ENCODE results near the gene ADAR. TPM values are rescaled to one million over a fixed set of nuclear protein-coding genes. Genes with fewer than 3 reads are reported as not detected.

The ADAR gene
- total RNA-seq, 3 donors from 2014 or later, result 127 to 149 (median 137) TPM

DNA sequence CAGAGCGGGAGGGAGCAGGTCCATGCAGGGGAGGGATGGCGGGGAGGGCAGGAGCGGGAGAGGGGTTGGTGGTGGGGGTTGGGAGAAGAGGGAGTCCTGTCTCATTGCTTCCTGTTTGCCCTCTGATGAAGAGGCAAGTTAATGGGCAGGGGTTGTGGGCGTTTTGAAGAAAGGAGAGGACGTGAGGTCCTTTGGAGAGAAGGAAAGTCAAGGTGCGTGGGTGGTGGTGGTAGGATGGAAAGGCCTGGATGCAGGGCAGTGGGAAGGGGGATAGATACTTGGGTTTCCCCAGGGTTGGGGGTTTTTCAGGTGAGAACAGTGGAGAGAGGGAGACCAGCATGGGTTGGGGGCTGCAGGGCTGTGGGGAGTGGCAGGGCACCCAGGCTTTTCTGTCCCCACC, 66.8 kb downstream of the ADAR start:
- TF ChIP-seq, protein P1, sequence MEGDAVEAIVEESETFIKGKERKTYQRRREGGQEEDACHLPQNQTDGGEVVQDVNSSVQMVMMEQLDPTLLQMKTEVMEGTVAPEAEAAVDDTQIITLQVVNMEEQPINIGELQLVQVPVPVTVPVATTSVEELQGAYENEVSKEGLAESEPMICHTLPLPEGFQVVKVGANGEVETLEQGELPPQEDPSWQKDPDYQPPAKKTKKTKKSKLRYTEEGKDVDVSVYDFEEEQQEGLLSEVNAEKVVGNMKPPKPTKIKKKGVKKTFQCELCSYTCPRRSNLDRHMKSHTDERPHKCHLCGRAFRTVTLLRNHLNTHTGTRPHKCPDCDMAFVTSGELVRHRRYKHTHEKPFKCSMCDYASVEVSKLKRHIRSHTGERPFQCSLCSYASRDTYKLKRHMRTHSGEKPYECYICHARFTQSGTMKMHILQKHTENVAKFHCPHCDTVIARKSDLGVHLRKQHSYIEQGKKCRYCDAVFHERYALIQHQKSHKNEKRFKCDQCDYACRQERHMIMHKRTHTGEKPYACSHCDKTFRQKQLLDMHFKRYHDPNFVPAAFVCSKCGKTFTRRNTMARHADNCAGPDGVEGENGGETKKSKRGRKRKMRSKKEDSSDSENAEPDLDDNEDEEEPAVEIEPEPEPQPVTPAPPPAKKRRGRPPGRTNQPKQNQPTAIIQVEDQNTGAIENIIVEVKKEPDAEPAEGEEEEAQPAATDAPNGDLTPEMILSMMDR (IDR thresholded peaks at IDR 0.05), result no peak
- no peak for DNase-seq
- intact Hi-C loops (cut with DNase I, micrococcal nuclease), result loop anchor here (10.0 kb wide), 1 partner anchor 56 kb away; no protein-coding TSS in a partner anchor
- no peaks in the 10 kb centered on the region for H3K36me3 ChIP-seq (ENCODE audit: low read depth)
- H3K9me3 ChIP-seq, result no peaks in the 10 kb centered on the region
- H3K4me1 ChIP-seq (ENCODE audit: low read depth), result no peaks in the 10 kb centered on the region
- no peak overlapping the region for H3K4me3 ChIP-seq
- ATAC-seq, result no peak

- no peak for ATAC-seq
- intact Hi-C loops (cut with DNase I, micrococcal nuclease), result loop anchor here (10.0 kb wide), 1 partner anchor 55 kb away; no protein-coding TSS in a partner anchor
These were observed 68.2 kb downstream of the ADAR start for GRCh38 chr1:154539486-154540483.

DNA sequence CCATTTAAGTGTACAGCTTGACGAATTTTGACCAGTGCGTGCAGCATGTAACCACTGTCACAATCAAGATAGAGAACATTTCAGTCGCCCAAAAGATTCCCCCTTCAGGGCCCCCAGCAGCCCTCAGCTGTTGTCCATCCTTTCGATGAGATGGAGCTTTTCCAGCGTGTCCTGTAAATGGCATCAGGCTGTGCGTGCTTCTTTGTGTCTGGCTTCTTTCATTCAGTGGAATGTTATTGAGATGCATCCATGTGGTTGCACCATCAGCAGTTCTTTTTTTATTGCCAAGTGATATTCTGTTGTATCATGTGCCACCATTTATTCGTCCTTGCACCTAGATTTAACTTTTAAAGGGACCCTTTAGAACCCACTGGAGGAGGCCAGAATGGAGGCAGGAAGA, 71.4 kb downstream of the ADAR start:
- no peaks in the 10 kb centered on the region for H3K4me1 ChIP-seq (ENCODE audit: low read depth)

More at GRCh38 chr1:154539486-154540483, 68.2 kb downstream of the ADAR start:
- TF ChIP-seq, protein P1 (IDR thresholded peaks at IDR 0.05), result no peak
- Histone ChIP-seq H3K4me1 (ENCODE audit: low read depth) (no peaks in the 10 kb centered on the region), H3K36me3 (ENCODE audit: low read depth) (no peaks in the 10 kb centered on the region), H3K9me3 (no peaks in the 10 kb centered on the region), H3K4me3 (no peak overlapping the region)
- DNase-seq, result no peak

GRCh38 chr1:154533952-154534844, 73.8 kb downstream of the ADAR start:
- peak in 2 of 3 donors; percentile 38 to 73 for DNase-seq
- Histone ChIP-seq H3K9me3 (no peaks in the 10 kb centered on the region), H3K4me1 (ENCODE audit: low read depth) (no peaks in the 10 kb centered on the region), H3K36me3 (ENCODE audit: low read depth) (no peaks in the 10 kb centered on the region), H3K4me3 (no peak overlapping the region)
- peak; percentile 64 for ATAC-seq
- TF ChIP-seq, protein P1 (IDR thresholded peaks at IDR 0.05), result peak; percentile 21
- intact Hi-C loops (cut with DNase I, micrococcal nuclease), result no loop called here

More for the DNA sequence above, 71.4 kb downstream of the ADAR start:
- Histone ChIP-seq H3K4me3 (no peak overlapping the region), H3K36me3 (ENCODE audit: low read depth) (no peaks in the 10 kb centered on the region), H3K9me3 (no peaks in the 10 kb centered on the region)
- no peak for DNase-seq
- intact Hi-C loops (cut with DNase I, micrococcal nuclease), result no loop called here
- TF ChIP-seq, protein P1 (IDR thresholded peaks at IDR 0.05), result no peak
- no peak for ATAC-seq

Other genes starting within 250 kb of the ADAR start
- 10 to 100 TPM; 31.8 to 43.9 (median 42.5) TPM for gene IL6R, start 202.8 kb downstream of the ADAR start, total RNA-seq
- gene TDRD10, start 106.0 kb downstream of the ADAR start, total RNA-seq, result 1 to 10 TPM in 1 of 3 donors, under 1 TPM in 2; 0.65 to 2.0 (median 0.72) TPM
- 1 to 10 TPM; 3.6 to 7.7 (median 6.0) TPM for gene SHE, start 105.8 kb downstream of the ADAR start, total RNA-seq
- gene UBE2Q1, start 49.5 kb downstream of the ADAR start, total RNA-seq, result 10 to 100 TPM; 52.8 to 81.7 (median 81.0) TPM
- under 1 TPM; 0.17 to 0.92 (median 0.24) TPM for gene CHRNB2, start 40.4 kb downstream of the ADAR start, total RNA-seq

Measured in mucosa of descending colon (tissue), 3 donors.